ENCODE measurements around the gene DST.

- TF ChIP-seq CTCF (IDR thresholded peaks at IDR 0.05): no peak
- no peak for TF ChIP-seq EZH2phosphoT487 (IDR thresholded peaks at IDR 0.05)
These were observed 10.3 kb upstream of the DST start for GRCh38 chr6:56652994-56653393.
